Fibroblast of peridontal ligament (primary cell): Measurements from ENCODE around the gene DDR1.
A peak's percentile ranks its signal among the peaks of the same experiment; 100 is the strongest.
"Not testable (repeated sequence)": the region's sequence is repeated elsewhere in the genome, so short reads cannot be mapped to it uniquely, and the experiment has no call there.

ENCODE experiments used
- DNase-seq: peaks from one replicate; pipeline ENCODE4 v3.0.0-alpha.2; 2010; ENCODE audit errors: extremely low read depth

The DDR1 gene

GRCh38 chr6:30917487-30917886 lies 33.2 kb downstream of the DDR1 start:
- DNase-seq = no peak

- no peak for DNase-seq
Observed at GRCh38 chr6:30918670-30919069, 34.4 kb downstream of the DDR1 start.

GRCh38 chr6:30922447-30922852 lies 38.1 kb downstream of the DDR1 start:
- no peak for DNase-seq

GRCh38 chr6:30924040-30924627 lies 39.8 kb downstream of the DDR1 start:
- DNase-seq = not testable (repeated sequence)

GRCh38 chr6:30926644-30927043 lies 42.3 kb downstream of the DDR1 start:
- DNase-seq = no peak

- not testable (repeated sequence) for DNase-seq
Observed at GRCh38 chr6:30927080-30927479, 42.8 kb downstream of the DDR1 start.

GRCh38 chr6:30928677-30929076 lies 44.4 kb downstream of the DDR1 start:
- no peak for DNase-seq

GRCh38 chr6:30930506-30930905 lies 46.2 kb downstream of the DDR1 start:
- DNase-seq = no peak

- DNase-seq = no peak
Observed at GRCh38 chr6:30931272-30931671, 47.0 kb downstream of the DDR1 start.

GRCh38 chr6:30931969-30932645 lies 47.8 kb downstream of the DDR1 start, which contains the start of gene SFTA2:
Gene SFTA2, minus strand, starts transcription at chr6:30932170. Its CDS starts 74 bp downstream, at chr6:30932096.
- no peak for DNase-seq

GRCh38 chr6:30932665-30933365 lies 48.5 kb downstream of the DDR1 start:
- DNase-seq = no peak

- no peak for DNase-seq
Observed at GRCh38 chr6:30935018-30935417, 50.7 kb downstream of the DDR1 start.

GRCh38 chr6:30937265-30937664 lies 52.9 kb downstream of the DDR1 start:
- DNase-seq = no peak

- no peak for DNase-seq
Observed at GRCh38 chr6:30938730-30939129, 54.4 kb downstream of the DDR1 start.

GRCh38 chr6:30939473-30939872 lies 55.2 kb downstream of the DDR1 start:
- DNase-seq = no peak

- DNase-seq = no peak
Observed at GRCh38 chr6:30940361-30940986, 56.2 kb downstream of the DDR1 start, which contains the start of gene MUCL3. Gene MUCL3, plus strand, starts transcription at chr6:30940973. Its CDS starts 27 bp downstream, at chr6:30941000.

- DNase-seq = peak; percentile 76
Observed at GRCh38 chr6:30942338-30943060, 58.2 kb downstream of the DDR1 start.

GRCh38 chr6:30944051-30944450 lies 59.7 kb downstream of the DDR1 start:
- no peak for DNase-seq

- no peak for DNase-seq
Observed at GRCh38 chr6:30945281-30945680, 61.0 kb downstream of the DDR1 start.

- DNase-seq = no peak
Observed at GRCh38 chr6:30947231-30947630, 62.9 kb downstream of the DDR1 start.

- DNase-seq = no peak
Observed at GRCh38 chr6:30948811-30949210, 64.5 kb downstream of the DDR1 start.
